ENCODE measurements around the gene CLPTM1L.
"Not testable (repeated sequence)": the region's sequence is repeated elsewhere in the genome, so short reads cannot be mapped to it uniquely, and the experiment has no call there.

Gene CLPTM1L

GRCh38 chr5:1288439-1289335 is 56.2 kb downstream of the CLPTM1L start:
- DNase-seq: no peak

- DNase-seq: no peak
These were observed 59.0 kb downstream of the CLPTM1L start for GRCh38 chr5:1285883-1286291.

- DNase-seq: no peak
These were observed 59.8 kb downstream of the CLPTM1L start for GRCh38 chr5:1285141-1285540.

GRCh38 chr5:1284336-1284970 is 60.4 kb downstream of the CLPTM1L start:
- not testable (repeated sequence) for DNase-seq

- DNase-seq: not testable (repeated sequence)
These were observed 61.2 kb downstream of the CLPTM1L start for GRCh38 chr5:1283729-1284041.

- not testable (repeated sequence) for DNase-seq
These were observed 61.7 kb downstream of the CLPTM1L start for GRCh38 chr5:1282993-1283728.

GRCh38 chr5:1282131-1282992 is 62.5 kb downstream of the CLPTM1L start:
- no peak for DNase-seq

- DNase-seq: no peak
These were observed 63.6 kb downstream of the CLPTM1L start for GRCh38 chr5:1281038-1281882.

GRCh38 chr5:1280177-1281037 is 64.5 kb downstream of the CLPTM1L start:
- DNase-seq: no peak

- no peak for DNase-seq
These were observed 65.3 kb downstream of the CLPTM1L start for GRCh38 chr5:1279443-1280151.

- no peak for DNase-seq
These were observed 66.0 kb downstream of the CLPTM1L start for GRCh38 chr5:1278656-1279442.

- DNase-seq: no peak
These were observed 66.7 kb downstream of the CLPTM1L start for GRCh38 chr5:1278216-1278615.

- no peak for DNase-seq
These were observed 67.1 kb downstream of the CLPTM1L start for GRCh38 chr5:1277781-1278180.

- DNase-seq: no peak
These were observed 67.6 kb downstream of the CLPTM1L start for GRCh38 chr5:1277331-1277730.

GRCh38 chr5:1276930-1277329 is 68.0 kb downstream of the CLPTM1L start:
- DNase-seq: no peak

- not testable (repeated sequence) for DNase-seq
These were observed 69.2 kb downstream of the CLPTM1L start for GRCh38 chr5:1275397-1276391.

- no peak for DNase-seq
These were observed 70.4 kb downstream of the CLPTM1L start for GRCh38 chr5:1274471-1274870.

GRCh38 chr5:1273745-1274144 is 71.2 kb downstream of the CLPTM1L start:
- no peak for DNase-seq

Measured in suppressor macrophage treated with lipopolysaccharide for 1 hour (primary cell).